Astrocyte (in vitro differentiated cells and primary cell): ENCODE data around the gene SECISBP2L. TPM values are rescaled to one million over a fixed set of nuclear protein-coding genes. Genes with fewer than 3 reads are reported as not detected.

ENCODE experiments used
- DNase-seq: peaks from one replicate; pipeline ENCODE4 v3.0.0-alpha.2; 2010; ENCODE audit warnings: low read depth
- FAIRE-seq: peaks from 2 replicates; lab custom pipeline; 2011; peaks lifted over from hg19 to GRCh38; lab: Jason Lieb, UNC
- H2AFZ ChIP-seq: 2 replicates; pipeline ENCODE4 v1.6.0; 2012; ENCODE audit warnings: low read depth, low read length, inconsistent platforms
- H3K27ac ChIP-seq: 2 replicates; pipeline ENCODE4 v1.5.1; 2011; ENCODE audit warnings: low read depth, low read length, inconsistent platforms
- H3K27me3 ChIP-seq: 2 replicates; pipeline ENCODE4 v1.6.0; 2011; ENCODE audit warnings: low read length, inconsistent platforms; ENCODE audit not compliant: insufficient read depth
- H3K36me3 ChIP-seq: 2 replicates; pipeline ENCODE4 v1.5.1; 2011; ENCODE audit warnings: low read length, inconsistent platforms; ENCODE audit not compliant: insufficient read depth
- H3K4me1 ChIP-seq: 2 replicates; pipeline ENCODE4 v1.5.1; 2011; ENCODE audit warnings: low read length, inconsistent platforms; ENCODE audit not compliant: insufficient read depth
- H3K4me2 ChIP-seq: 2 replicates; pipeline ENCODE4 v1.6.0; 2012; ENCODE audit warnings: low read length, inconsistent platforms
- H3K4me3 ChIP-seq: 2 replicates; pipeline ENCODE4 v1.5.1; 2011; ENCODE audit warnings: low read depth, mild to moderate bottlenecking, low read length, inconsistent platforms; ENCODE audit not compliant: insufficient read depth
- H3K79me2 ChIP-seq: 2 replicates; pipeline ENCODE4 v1.6.0; 2012; ENCODE audit warnings: mild to moderate bottlenecking, low read length, inconsistent platforms; ENCODE audit not compliant: insufficient read depth
- H3K9ac ChIP-seq: 2 replicates; pipeline ENCODE4 v1.6.0; 2012; ENCODE audit warnings: mild to moderate bottlenecking, low read length, inconsistent platforms
- H3K9me3 ChIP-seq: 2 replicates; pipeline ENCODE4 v1.5.1; 2012; ENCODE audit warnings: low read depth, mild to moderate bottlenecking, low read length, inconsistent platforms; ENCODE audit not compliant: insufficient read depth
- H4K20me1 ChIP-seq: 2 replicates; pipeline ENCODE4 v1.6.0; 2012; ENCODE audit warnings: low read length, inconsistent platforms; ENCODE audit not compliant: insufficient read depth
- H3K27ac Mint-ChIP-seq: one replicate; pipeline ENCODE4 v1.8.0; 2021; ENCODE audit warnings: mild to moderate bottlenecking, mixed read lengths; ENCODE audit not compliant: unreplicated experiment
- H3K27me3 Mint-ChIP-seq: one replicate; pipeline ENCODE4 v1.8.0; 2021; ENCODE audit warnings: low read depth, mixed read lengths; ENCODE audit not compliant: unreplicated experiment
- H3K36me3 Mint-ChIP-seq: one replicate; pipeline ENCODE4 v1.8.0; 2021; ENCODE audit warnings: low read depth, mixed read lengths; ENCODE audit not compliant: unreplicated experiment
- H3K4me1 Mint-ChIP-seq: one replicate; pipeline ENCODE4 v1.8.0; 2021; ENCODE audit warnings: low read depth, mixed read lengths; ENCODE audit not compliant: unreplicated experiment
- H3K4me3 Mint-ChIP-seq: one replicate; pipeline ENCODE4 v1.8.0; 2021; ENCODE audit warnings: mild to moderate bottlenecking, moderate library complexity, mixed read lengths; ENCODE audit not compliant: unreplicated experiment
- H3K9me3 Mint-ChIP-seq: one replicate; pipeline ENCODE4 v1.8.0; 2021; ENCODE audit warnings: mild to moderate bottlenecking, mixed read lengths; ENCODE audit not compliant: unreplicated experiment
- CTCF ChIP-seq: IDR thresholded peaks from 2 replicates; pipeline ENCODE4 v1.5.1; 2011; ENCODE audit warnings: low read depth, mild to moderate bottlenecking, inconsistent platforms, low read length, moderate library complexity; ENCODE audit not compliant: insufficient read depth
- EZH2 ChIP-seq: IDR thresholded peaks from 2 replicates; pipeline ENCODE4 v1.6.1; 2012; ENCODE audit warnings: mild to moderate bottlenecking, low read length, inconsistent platforms; ENCODE audit not compliant: insufficient read depth
- total RNA-seq: library from RNA; stranded (reverse); gene quantifications from 2 replicates; pipeline ENCODE4 v1.2.1, GENCODE V29; 2021

Gene SECISBP2L
- total RNA-seq, 1 donor from 2014 or later = 52.5 TPM

GRCh38 chr15:49044002-49044401 lies 2.2 kb downstream of the SECISBP2L start:
- H3K4me3 ChIP-seq = peak overlapping the region; percentile 3
- Mint-ChIP-seq H3K4me3 (peak overlapping the region; percentile 92), H3K4me1 (peaks cover 8% of the 10 kb centered on the region), H3K36me3 (no peaks in the 10 kb centered on the region), H3K9me3 (no peaks in the 10 kb centered on the region), H3K27ac (no peak overlapping the region), H3K27me3 (no peaks in the 10 kb centered on the region)
- H3K27me3 ChIP-seq = no peaks in the 10 kb centered on the region
- FAIRE-seq (no peak), DNase-seq (no peak)
- no peak overlapping the region for H2AFZ ChIP-seq
- H3K27ac ChIP-seq = no peak overlapping the region
- H3K79me2 ChIP-seq = peaks cover 70% of the 10 kb centered on the region
- H3K9me3 ChIP-seq = no peaks in the 10 kb centered on the region
- H3K36me3 ChIP-seq = no peaks in the 10 kb centered on the region
- peaks cover 3% of the 10 kb centered on the region for H3K4me1 ChIP-seq
- H4K20me1 ChIP-seq = peaks cover 29% of the 10 kb centered on the region
- TF ChIP-seq EZH2 (no peak), CTCF (no peak)
- peak overlapping the region; percentile 96 for H3K9ac ChIP-seq
- H3K4me2 ChIP-seq = peak overlapping the region; percentile 89

- DNase-seq (no peak), FAIRE-seq (no peak)
- no peaks in the 10 kb centered on the region for H3K36me3 ChIP-seq
- Mint-ChIP-seq H3K36me3 (no peaks in the 10 kb centered on the region), H3K9me3 (no peaks in the 10 kb centered on the region), H3K4me1 (peaks cover 23% of the 10 kb centered on the region), H3K4me3 (peak overlapping the region; percentile 45), H3K27ac (no peak overlapping the region), H3K27me3 (no peaks in the 10 kb centered on the region)
- H3K4me2 ChIP-seq = no peak overlapping the region
- H3K9me3 ChIP-seq = no peaks in the 10 kb centered on the region
- no peak overlapping the region for H3K4me3 ChIP-seq
- H2AFZ ChIP-seq = no peak overlapping the region
- H3K27ac ChIP-seq = no peak overlapping the region
- peaks cover 36% of the 10 kb centered on the region for H4K20me1 ChIP-seq
- H3K4me1 ChIP-seq = peaks cover 3% of the 10 kb centered on the region
- TF ChIP-seq CTCF (no peak), EZH2 (no peak)
- no peaks in the 10 kb centered on the region for H3K27me3 ChIP-seq
- H3K9ac ChIP-seq = no peak overlapping the region
- H3K79me2 ChIP-seq = peaks cover 88% of the 10 kb centered on the region
Observed at GRCh38 chr15:49042165-49042564, 4.1 kb downstream of the SECISBP2L start.

DNA sequence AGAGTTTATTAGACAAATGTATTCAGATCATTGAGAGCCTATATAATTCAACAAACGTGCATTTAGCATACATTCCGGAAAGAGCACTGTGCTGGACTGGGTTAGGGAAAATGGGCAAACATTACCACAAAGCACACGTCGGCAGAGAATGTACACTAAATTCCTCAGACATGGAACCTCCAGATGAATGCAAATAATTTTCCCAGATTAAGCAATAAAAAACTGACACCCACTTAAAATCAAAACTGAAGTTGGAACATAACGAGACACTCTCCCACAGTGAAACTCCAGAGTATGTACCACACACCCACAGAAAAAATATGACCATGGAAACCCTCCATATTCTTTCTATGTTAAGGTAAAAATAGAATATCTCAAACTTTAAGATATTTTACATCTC lies 4.8 kb downstream of the SECISBP2L start:
- Histone ChIP-seq H3K9ac (no peak overlapping the region), H2AFZ (no peak overlapping the region), H3K27ac (no peak overlapping the region), H3K4me2 (no peak overlapping the region), H3K9me3 (no peaks in the 10 kb centered on the region), H3K27me3 (no peaks in the 10 kb centered on the region), H3K4me3 (no peak overlapping the region), H3K79me2 (peaks cover 95% of the 10 kb centered on the region), H4K20me1 (peaks cover 36% of the 10 kb centered on the region), H3K36me3 (no peaks in the 10 kb centered on the region), H3K4me1 (peaks cover 8% of the 10 kb centered on the region)
- peaks cover 28% of the 10 kb centered on the region for H3K4me1 Mint-ChIP-seq
- H3K36me3 Mint-ChIP-seq = no peaks in the 10 kb centered on the region
- FAIRE-seq = no peak
- TF ChIP-seq EZH2 (no peak), CTCF (no peak)
- H3K9me3 Mint-ChIP-seq = no peaks in the 10 kb centered on the region
- no peak overlapping the region for H3K4me3 Mint-ChIP-seq
- DNase-seq = no peak
- H3K27ac Mint-ChIP-seq = no peak overlapping the region
- H3K27me3 Mint-ChIP-seq = no peaks in the 10 kb centered on the region
